ENCODE results near the gene NENF. TPM values are rescaled to one million over a fixed set of nuclear protein-coding genes. Genes with fewer than 3 reads are reported as not detected.

NENF gene
- polyA plus RNA-seq, 1 donor (not counting 4 experiments of a cell fraction or from before 2014, with no cell fraction given) = 65.6 TPM

DNA sequence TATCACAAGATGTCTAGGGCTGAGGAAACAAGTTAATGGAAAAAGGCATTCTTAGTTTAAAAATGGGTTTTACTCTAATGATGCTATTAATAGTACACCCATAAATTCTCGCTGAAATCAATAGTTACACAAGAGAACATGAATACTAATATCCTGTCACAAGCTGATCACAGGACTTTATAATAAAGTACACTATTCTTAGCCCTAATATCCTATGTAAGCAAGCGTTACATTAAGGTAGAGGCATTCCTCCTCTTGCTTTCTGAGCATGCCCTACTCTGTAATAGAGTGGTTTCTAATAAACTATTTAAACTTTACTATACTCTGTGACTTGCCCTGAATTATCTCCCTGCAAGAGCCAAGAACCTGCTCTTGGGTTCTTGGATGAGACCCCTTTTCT is 11.6 kb upstream of the NENF start:
- Histone ChIP-seq H3K27ac (ENCODE audit: control insufficient read depth, insufficient read depth, low read length) (no peak overlapping the region), H3K79me2 (ENCODE audit: control insufficient read depth, insufficient read depth, low read length) (no peaks in the 10 kb centered on the region), H3K27me3 (ENCODE audit: control insufficient read depth, extremely low read depth, insufficient read depth, low read length) (no peaks in the 10 kb centered on the region), H3K9me1 (ENCODE audit: control insufficient read depth, extremely low read depth, insufficient read depth, low read length) (no peaks in the 10 kb centered on the region), H3K4me1 (ENCODE audit: control insufficient read depth, extremely low read depth, insufficient read depth, low read length) (no peaks in the 10 kb centered on the region), H3K4me2 (ENCODE audit: control insufficient read depth, extremely low read depth, insufficient read depth, low read depth, low read length) (no peak overlapping the region), H3K9ac (ENCODE audit: control insufficient read depth, extremely low read depth, insufficient read depth, low read length) (no peak overlapping the region), H4K20me1 (ENCODE audit: control insufficient read depth, extremely low read depth, insufficient read depth, low read length) (no peaks in the 10 kb centered on the region), H3K9me3 (ENCODE audit: control insufficient read depth, low read depth, low read length) (no peaks in the 10 kb centered on the region), H3K36me3 (ENCODE audit: control insufficient read depth in 2 of 2, extremely low read depth in 1 of 2, insufficient read depth in 2 of 2, low read length in 2 of 2) (no peaks in the 10 kb centered on the region), H3K4me3 (ENCODE audit: control insufficient read depth in 2 of 3, extremely low read depth in 1 of 3, insufficient read depth in 2 of 3, low read depth in 1 of 3, low read length in 3 of 3) (no peak overlapping the region), H2AFZ (ENCODE audit: control insufficient read depth, low read length) (no peak overlapping the region)
- TF ChIP-seq CTCF (optimal IDR thresholded peaks at IDR 0.05 in 1 of 3, IDR thresholded peaks at IDR 0.05 in 1 of 3, conservative IDR thresholded peaks at IDR 0.05 in 1 of 3; ENCODE audit: extremely low read depth in 1 of 3, insufficient read depth in 2 of 3, low read length in 3 of 3) = no peak
- TF ChIP-seq EZH2 (IDR thresholded peaks at IDR 0.05; ENCODE audit: low read length) = no peak
- dilution Hi-C loops (cut with MboI; ENCODE audit: extremely low pct_ligation_motif_present, low sequenced_read_pairs) = no loop called here
- FAIRE-seq (no peak), DNase-seq (ENCODE audit: low read depth, low spot score) (no peak)

DNA sequence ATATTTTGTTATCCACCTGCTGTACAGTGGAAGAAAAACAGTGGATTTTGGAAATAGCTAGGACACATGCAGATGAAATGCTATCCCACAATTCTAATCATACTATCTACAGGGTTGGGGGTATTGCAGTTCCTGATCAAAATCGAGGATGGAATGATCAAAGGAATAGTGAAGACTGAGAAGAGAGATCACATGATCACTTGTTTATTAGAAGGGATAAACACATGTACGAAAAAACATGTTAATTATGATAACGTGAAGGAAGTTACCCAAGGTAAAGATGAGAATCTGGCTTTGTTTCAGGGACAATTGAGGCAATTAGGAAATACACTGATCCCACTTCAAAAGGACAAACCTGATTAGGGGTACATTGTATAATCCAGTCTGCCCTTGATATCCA is 8.8 kb upstream of the NENF start:
- H3K9me3 ChIP-seq (ENCODE audit: control insufficient read depth, low read depth, low read length) = no peaks in the 10 kb centered on the region
- H3K27me3 ChIP-seq (ENCODE audit: control insufficient read depth, extremely low read depth, insufficient read depth, low read length) = no peaks in the 10 kb centered on the region
- no peaks in the 10 kb centered on the region for H3K9me1 ChIP-seq (ENCODE audit: control insufficient read depth, extremely low read depth, insufficient read depth, low read length)
- H3K4me2 ChIP-seq (ENCODE audit: control insufficient read depth, extremely low read depth, insufficient read depth, low read depth, low read length) = no peak overlapping the region
- FAIRE-seq (no peak), DNase-seq (ENCODE audit: low read depth, low spot score) (no peak)
- H3K27ac ChIP-seq (ENCODE audit: control insufficient read depth, insufficient read depth, low read length) = no peak overlapping the region
- H3K9ac ChIP-seq (ENCODE audit: control insufficient read depth, extremely low read depth, insufficient read depth, low read length) = no peak overlapping the region
- H4K20me1 ChIP-seq (ENCODE audit: control insufficient read depth, extremely low read depth, insufficient read depth, low read length) = no peaks in the 10 kb centered on the region
- H2AFZ ChIP-seq (ENCODE audit: control insufficient read depth, low read length) = no peak overlapping the region
- no peak overlapping the region for H3K4me3 ChIP-seq (ENCODE audit: control insufficient read depth in 2 of 3, extremely low read depth in 1 of 3, insufficient read depth in 2 of 3, low read depth in 1 of 3, low read length in 3 of 3)
- no peak for TF ChIP-seq EZH2 (IDR thresholded peaks at IDR 0.05; ENCODE audit: low read length)
- no peak for TF ChIP-seq CTCF (optimal IDR thresholded peaks at IDR 0.05 in 1 of 3, IDR thresholded peaks at IDR 0.05 in 1 of 3, conservative IDR thresholded peaks at IDR 0.05 in 1 of 3; ENCODE audit: extremely low read depth in 1 of 3, insufficient read depth in 2 of 3, low read length in 3 of 3)
- dilution Hi-C loops (cut with MboI; ENCODE audit: extremely low pct_ligation_motif_present, low sequenced_read_pairs) = no loop called here
- no peaks in the 10 kb centered on the region for H3K36me3 ChIP-seq (ENCODE audit: control insufficient read depth in 2 of 2, extremely low read depth in 1 of 2, insufficient read depth in 2 of 2, low read length in 2 of 2)
- H3K79me2 ChIP-seq (ENCODE audit: control insufficient read depth, insufficient read depth, low read length) = no peaks in the 10 kb centered on the region
- H3K4me1 ChIP-seq (ENCODE audit: control insufficient read depth, extremely low read depth, insufficient read depth, low read length) = no peaks in the 10 kb centered on the region

Measured in keratinocyte (primary cell).